ENCODE measurements around the gene ATG10.
"Not testable (repeated sequence)": the region's sequence is repeated elsewhere in the genome, so short reads cannot be mapped to it uniquely, and the experiment has no call there.

ATG10 gene

DNA sequence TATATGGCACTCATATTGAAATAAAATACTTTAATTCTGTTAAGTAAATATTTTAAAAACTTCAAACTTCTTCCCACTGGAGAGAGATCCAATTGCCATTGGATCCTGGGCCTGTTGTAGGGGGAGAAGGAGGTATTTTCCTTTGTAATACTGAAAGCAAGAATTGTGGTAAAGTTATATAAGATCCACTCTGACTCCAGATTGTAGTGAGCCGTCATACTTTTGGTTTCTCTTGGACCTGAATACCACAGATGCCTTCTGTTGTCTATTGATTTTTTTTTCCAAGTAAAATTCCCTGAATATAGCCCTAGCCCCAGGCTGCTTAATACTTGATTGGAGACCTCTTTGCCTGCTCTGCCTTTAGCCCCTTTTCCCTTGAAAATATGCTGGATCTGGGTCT, 86.9 kb downstream of the ATG10 start:
- no peak for DNase-seq

DNA sequence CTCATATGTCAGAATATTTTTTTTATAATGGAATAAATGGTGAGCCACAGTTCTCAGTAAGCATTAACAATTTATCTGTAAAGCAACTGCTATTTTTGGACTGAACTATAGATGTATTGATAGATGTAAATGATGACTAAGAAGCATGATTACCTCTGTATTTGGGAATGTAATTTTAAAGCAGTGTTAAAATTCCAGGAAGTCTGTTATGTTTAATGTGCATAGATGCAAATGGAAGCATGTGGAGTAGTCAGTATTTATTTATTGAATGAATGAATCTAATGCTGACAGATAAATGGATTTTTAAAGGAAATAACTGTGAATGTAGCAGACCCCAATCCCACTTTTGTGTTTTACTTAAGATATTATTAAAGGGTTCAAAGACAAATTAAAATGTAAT, 95.0 kb downstream of the ATG10 start:
- no peak for DNase-seq

DNA sequence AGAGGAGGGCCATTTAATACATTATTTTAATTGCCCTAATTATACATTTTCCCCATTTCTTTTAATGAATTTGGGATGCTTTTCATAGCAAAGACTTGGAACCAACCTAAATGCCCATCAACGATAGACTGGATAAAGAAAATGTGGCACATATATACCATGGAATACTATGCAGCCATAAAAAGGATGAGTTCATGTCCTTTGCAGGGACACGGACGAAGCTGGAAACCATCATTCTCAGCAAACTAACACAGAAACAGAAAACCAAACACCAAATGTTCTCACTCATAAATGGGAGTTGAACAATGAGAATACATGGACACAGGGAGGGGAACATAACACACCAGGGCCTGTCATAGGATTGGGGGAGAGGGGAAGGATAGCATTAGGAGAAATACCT, 96.2 kb downstream of the ATG10 start:
- not testable (repeated sequence) for DNase-seq

DNA sequence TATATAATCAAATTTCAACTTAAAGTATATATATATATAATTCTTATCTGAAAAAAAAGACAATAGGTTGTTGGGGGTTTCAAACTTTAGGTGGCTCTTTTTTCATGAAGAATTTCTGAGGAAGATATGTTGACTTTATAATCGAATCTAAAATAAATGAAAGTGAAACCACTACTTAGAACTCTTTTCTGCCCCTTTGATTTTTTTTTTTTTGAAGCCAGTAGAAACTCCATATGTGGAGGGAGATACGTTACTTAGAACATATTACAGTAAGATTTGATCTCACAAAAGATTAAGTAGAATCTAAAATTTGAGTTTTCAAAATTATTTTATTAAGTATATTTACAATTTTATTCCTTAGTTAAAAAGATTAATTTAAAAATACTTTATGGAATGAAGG, 96.9 kb downstream of the ATG10 start:
- no peak for DNase-seq

DNA sequence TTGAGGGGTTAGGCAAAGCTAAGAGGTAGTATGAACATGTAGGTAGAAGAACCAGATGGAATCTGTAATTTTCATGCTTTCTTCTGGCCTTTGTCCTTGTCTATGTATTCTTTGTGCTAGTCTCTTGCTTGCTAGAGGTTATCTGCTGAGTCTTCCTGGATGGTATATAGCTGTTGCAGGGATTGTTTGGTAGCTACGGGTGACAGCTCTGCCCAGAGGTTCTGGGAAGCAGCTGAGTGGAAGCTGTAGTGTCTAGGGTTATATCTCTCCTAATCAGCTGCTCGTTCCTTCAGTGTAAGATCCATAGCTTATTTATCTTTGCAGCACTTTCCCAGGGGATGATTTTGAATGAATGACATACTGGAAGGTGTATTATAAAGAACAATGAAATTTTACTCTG, 100.3 kb downstream of the ATG10 start:
- DNase-seq, result no peak

DNA sequence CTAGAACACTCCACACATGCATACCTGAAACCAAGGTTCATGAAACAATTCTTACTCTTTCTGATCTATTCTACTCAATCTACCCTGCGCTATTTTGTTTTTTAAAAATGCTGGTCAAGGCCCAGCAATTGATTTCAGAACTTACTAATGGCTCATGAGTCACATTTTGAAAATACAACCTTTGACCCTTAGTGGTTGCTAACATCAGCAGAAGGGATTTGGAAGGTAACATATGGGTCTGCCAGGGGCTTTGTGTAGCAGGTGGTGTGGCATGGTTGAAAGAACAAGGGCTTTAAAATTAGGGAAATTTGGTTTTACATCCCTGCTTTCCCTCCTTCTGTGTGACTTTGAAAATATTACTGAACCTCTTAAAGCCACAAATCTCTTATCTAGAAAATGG, 101.4 kb downstream of the ATG10 start:
- no peak for DNase-seq

DNA sequence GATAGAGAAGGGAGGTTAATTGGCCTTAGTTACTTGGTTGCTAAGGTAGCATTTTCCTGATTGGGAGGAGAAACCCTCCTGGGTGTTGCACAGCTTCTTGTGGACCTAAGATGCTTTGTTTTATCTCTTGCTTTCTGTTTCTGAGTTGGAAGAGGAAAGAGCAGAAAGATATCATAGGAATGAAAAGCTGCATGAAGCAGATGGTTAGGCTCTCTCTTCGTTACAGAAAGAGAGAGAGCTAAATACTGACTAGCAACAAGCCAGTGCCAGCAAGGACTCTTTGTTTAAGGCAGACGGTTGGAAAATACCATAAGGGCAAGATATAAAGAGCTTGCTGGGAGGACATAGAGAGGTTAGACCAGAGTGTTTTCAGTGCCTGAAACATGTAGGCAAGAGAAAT, 103.1 kb downstream of the ATG10 start:
- DNase-seq, result no peak

DNA sequence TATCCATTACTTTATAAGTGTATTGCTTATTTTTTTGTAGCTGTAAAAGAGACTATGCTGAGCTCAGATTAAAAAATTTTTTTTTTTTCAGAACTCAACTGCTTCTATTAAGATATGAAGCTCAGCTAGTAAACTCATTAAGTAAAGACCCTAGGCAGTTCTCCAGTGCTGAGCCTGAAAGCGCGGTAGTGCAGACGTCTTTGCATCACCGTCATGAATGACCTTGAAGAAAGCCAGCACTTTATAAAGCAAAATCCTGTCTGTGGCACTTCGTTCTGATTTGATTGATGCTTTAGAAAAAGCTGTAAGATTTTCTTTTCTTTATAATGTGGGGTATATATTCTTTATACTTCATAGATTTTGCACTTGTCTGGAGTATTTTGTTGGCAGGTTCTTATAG, 105.7 kb downstream of the ATG10 start:
- DNase-seq, result no peak

DNA sequence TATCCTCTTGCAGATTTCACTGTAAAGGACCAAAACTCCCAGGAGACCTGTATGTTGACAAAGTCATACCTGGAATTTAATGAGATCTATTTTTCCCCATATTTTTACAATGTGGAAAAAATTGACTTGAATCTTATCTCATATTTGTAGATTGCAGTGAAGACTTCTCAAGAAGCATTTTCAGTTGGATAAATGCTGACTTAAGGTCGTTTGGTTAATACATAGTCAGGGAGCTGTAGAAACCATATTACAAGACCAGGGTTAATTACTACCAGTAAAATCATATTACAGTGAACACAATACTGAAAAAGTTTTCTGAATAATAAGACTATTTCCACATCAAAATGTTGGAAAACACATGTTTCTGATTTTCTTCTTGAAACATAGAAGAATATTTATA, 119.8 kb downstream of the ATG10 start:
- DNase-seq, result no peak

DNA sequence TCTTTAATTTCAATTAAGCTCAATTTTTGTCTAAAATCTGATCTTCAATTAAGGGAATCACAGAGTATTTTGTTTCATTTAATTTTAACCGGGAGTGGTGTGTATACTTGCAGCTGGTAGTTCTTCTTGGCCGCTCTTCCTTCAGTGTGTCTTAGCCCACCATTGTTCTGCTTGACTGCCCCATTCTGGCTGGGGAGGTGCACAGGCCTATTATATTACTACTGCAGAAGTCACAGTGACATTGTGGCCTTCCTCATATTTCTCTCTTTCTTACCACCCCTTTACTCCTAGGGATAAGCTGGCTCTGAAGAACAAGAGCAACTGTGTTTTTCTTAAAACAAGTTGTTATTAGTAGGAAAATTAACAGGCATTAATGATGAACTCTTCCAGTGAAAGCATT, 123.7 kb downstream of the ATG10 start:
- no peak for DNase-seq

DNA sequence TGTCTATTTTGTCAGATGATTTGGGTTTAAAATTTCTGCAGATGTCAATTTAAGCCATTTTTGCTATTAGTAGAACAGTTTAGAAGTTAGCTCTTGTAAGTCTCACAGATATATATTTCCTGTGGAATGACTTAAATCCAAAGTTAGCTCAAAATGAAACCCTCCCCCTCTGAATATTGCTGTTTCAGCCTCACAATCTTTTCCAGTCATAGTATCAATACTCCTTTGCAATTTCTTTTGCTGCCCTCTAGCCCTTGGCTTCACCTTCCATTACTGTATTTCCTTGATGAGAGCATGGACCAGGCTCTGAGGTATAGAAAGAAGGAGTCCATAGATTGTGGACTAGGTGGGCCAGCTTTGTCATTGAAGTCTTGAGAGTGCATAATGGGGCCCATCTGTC, 124.4 kb downstream of the ATG10 start:
- DNase-seq, result no peak

DNA sequence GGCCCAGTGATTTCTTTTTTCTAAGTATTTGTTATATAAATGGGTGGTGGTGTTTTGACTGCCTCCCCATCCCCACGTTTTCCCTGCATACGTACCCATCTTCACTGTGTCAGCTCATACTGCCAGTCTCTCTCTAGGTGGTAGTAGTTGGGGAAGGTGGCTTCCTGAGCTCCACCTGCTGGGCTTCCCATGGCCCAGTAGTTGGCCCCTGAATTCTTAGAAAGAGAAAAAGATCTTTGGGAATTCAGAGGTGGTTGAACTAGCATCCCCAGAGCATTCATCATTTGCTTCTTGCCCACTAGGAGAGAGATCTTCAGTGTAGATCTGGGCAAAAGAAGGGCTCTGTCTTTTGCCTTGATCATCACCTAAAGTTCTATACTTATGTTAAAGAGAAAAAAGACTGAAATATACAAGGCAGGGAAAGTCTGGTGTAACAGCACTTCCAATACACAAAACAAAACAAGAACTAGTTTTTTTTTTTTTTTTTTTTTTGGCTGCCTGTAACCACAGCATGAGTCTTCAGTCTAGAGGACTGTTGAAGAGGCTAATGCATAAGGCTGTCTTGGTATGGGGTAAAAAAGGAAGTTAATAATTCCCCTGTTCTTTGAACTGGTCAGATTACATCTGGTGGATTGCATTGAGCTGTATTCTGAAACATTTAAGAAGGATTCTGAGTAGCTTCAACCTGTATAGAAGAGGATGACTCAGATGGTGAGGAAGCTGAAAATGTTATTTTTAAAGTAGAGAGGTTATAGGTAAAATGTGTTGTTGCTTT, 128.7 kb downstream of the ATG10 start:
- peak; percentile 9 for DNase-seq

DNA sequence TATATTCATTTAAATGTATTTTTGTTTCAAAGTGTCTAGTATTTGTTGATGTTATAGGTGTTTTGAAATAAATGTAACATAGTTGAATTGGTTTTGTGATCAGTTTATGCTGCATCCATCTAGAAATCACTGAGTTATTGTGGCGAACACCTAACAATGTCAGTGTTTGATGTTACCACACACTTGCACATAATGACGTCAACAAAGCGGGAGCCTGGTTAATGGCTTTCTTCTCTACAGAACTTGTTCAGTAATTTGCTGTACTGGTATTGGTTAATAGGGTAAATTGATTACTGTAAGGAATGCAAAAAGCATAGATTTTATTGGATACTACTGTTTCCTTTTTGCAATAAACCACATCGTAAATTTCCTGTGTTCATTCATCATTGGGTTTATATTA, 133.0 kb downstream of the ATG10 start:
- no peak for DNase-seq

DNA sequence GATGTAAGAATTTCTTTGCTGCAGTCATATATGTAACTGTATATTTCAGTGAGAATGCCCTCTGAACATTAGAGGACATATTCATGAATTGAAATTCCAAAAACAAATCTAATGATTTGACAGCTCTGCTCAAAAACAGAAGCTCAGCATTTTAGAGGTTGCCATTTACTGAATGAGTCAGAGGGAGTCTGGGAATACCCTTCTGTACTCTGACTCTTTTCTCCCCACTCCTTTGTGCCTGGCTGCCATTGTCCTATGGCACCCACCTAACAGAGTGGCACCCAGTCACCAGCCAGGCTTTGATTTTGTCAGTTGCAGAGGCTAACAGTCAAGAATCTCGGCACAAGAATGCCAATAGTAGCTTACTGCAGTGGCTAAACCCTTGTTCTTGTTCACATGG, 133.6 kb downstream of the ATG10 start:
- DNase-seq, result no peak

DNA sequence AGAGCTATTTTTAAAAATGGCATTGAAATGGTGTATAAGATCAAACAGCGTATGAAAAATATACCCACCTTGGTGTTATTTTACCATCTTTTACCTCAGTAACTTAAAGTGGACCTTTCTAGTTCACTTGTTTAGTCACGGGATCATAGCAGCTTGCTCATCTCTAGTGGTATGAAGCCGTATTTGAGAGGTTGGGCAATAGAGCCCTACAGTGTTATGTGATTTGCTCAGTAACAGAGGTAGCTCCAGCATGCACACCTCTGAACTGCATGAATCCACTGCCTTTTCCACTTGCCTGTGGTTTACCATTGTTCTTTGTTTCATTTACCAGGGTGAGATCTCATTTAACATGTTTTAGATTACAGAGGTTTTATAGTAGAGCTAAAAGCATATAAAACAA, 134.4 kb downstream of the ATG10 start:
- no peak for DNase-seq

DNA sequence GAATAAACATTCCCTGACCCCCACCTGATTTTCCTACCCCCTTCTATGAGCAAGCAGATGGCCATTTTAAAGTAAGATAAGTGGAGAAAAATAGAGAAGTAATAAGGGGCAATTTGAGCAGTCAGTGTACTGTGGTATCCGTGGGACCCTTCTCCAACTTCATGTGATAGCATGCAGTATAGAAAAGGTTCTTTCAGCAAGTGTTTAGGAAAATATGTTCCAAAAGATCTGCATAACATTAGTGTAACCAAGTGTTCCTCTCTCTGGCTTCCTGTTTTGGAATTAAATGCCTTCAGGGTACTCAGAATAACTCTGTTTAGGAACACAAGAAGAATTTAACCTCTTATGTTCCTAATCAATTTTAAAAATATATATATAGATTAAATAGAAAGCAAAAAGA, 134.9 kb downstream of the ATG10 start:
- no peak for DNase-seq

DNA sequence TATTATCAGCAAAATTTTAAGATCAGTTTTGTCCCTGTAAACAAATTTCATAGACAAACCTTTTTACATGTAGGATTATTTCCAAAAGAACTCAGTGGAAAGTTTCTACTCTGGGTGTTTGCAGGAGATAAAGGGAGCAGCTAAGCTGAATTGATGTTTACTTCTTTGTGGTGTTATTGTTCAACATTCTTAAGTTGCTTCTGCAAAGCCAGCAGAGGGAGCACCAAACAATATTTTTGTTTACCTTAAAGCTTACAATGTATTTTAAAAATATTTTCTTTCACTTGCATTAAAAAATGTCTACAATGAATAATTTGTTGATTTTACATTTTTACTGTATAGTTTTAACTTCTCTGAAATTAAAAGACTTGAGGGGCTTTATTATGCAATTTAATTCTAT, 135.4 kb downstream of the ATG10 start:
- no peak for DNase-seq

DNA sequence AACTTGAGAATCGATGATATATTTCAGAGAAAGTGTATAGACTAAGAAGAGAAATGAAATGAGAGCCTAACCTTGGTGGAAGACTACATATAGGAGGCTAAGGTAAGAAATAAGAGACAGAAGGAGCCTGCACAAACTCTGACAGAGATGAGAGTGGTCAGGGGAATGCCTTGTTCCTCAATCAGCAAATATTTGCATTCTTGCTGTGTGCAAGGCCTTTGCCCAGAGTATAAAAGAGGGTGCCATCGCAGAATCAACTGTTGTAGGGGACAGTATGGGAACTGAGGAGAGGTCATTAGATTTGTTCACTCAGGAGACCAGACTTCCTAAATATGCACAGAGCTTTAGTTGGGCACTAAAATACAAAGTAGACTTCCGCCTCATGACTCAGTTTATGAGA, 137.2 kb downstream of the ATG10 start:
- no peak for DNase-seq

DNA sequence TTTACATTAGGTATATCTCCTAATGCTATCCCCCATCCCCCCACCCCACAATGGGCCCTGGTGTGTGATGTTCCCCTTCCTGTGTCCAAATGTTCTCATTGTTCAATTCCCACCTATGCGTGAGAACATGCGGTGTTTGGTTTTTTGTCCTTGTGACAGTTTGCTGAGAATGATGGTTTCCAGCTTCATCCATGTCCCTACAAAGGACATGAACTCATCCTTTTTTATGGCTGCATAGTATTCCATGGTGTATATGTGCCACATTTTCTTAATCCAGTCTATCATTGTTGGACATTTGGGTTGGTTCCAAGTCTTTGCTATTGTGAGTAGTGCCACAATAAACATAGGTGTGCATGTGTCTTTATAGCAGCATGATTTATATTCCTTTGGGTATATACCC, 138.1 kb downstream of the ATG10 start:
- DNase-seq, result not testable (repeated sequence)

DNA sequence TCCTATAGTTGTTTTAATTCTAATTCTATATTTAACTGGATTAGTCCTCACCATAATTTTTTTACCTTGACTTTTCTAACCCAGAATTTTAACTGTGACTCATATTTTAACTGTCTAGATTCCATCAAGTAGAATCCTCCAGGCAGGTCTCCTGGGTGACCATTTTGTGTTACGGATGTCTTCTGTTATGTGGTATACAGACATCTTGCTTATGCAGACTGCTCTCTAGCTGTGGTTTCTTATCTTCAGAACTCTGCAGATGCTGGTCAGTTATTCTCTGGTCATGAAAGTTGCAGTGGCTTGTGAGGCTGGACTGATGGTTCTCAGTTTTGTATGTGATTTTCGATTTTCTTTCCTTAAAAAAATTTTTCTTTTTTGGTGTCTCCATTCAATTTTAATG, 139.4 kb downstream of the ATG10 start:
- DNase-seq, result no peak

DNA sequence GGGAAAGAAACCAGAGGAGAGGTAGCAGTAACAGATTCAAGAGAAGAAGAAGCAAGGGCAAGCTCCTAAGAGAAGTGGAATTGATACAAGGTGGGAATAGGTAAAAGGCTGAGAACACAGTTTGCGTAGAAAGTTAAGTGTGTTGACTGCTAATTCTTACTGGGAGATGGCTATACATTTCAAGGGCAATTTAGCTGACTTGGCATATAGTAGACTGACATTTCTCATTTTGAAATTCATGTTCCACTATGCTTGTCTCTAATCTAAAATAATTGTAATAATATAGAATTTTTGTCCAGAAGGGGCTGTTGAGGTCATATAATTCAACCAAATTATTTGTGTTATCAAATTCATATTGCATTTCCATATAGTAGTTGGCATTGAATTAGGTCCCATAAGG, 144.0 kb downstream of the ATG10 start:
- no peak for DNase-seq

DNA sequence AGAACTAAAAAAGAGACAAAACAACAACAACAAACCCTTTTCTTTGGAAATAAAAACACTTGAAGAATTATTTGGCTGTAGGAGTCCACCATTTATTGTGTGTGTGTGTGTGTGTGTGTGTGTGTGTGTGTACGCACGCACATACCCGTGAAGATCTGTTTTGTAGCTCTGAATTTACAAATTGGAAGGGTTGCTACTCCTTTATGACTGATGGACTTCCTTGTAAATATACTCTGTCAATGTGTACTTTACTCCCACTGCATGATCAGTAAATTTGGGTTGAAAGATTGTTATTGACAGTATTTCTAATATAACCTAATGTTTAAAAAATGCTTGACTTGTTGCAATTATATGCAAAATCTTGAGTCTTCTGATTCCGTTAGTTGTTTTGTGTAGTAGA, 148.1 kb downstream of the ATG10 start:
- DNase-seq, result no peak

DNA sequence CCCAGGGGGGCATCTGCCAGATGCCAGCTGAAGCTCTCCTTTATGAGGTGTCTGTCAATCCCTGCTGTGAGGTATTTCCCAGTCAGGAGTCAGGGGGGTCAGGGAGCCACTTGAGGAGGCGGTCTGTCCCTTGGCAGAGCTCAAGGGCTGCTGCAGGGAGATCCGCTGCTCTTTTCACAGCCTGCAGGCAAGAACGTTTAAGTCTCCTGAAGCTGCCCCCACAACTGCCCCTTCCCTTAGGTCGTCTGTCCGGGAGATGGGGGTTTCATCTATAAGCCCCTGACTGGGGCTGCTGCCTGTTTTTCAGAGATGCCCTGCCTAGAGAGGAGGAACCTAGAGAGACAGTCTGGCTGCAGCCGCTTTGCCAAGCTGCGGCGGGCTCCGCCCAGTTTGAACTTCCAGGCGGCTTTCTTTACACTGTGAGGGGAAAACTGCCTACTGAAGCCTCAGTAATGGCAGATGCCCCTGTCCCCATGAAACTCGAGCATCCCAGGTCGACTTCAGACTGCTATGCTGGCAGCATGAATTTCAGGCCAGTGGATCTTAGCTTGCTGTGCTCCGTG, 158.0 kb downstream of the ATG10 start:
- DNase-seq, result no peak

DNA sequence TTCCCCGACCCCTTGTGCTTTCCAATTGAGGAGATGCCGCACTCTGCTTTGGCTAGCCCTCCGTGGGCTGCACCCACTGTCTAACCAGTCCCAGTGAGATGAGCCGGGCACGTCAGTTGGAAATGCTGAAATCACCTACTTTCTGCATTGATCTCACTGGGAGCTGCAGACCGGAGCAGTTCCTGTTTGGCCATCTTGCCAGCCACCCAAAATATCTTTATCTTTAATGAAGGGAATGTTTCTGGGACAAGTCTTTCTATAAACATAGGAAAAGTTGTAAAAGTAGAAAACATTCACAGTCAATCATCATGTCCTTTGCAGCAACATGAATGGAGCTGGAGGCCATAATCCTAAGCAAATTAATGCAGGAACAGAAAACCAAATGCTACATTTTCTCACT, 158.8 kb downstream of the ATG10 start:
- no peak for DNase-seq

DNA sequence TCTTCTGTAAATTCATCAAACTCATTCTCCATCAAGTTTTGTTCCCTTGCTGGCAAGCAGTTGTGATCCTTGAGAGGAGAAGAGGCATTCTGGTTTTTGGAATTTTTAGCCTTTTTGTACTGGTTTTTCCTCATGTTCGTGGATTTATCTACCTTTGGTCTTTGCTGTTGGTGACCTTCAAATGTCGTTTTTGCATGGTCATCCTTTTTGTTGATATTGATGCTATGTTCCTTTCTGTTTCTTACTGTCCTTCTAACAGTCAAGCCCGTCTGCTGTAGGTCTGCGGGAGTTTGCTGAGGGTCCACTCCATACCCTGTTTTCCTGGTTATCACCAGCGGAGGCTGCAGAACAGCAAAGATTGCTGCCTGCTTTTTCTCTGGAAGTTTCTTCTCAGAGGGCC, 165.4 kb downstream of the ATG10 start:
- DNase-seq, result no peak
